Activated naive CD4-positive, alpha-beta T cell treated with anti-CD3 and anti-CD28 coated beads, Interleukin-2, amount 50 U/mL, for 24 hours (primary cell): ENCODE results near the gene PTPN23.

Source experiments
- H3K27ac Mint-ChIP-seq: one replicate; pipeline ENCODE4 v1.8.0; 2021; ENCODE audit warnings: mild to moderate bottlenecking, mixed read lengths
- H3K27me3 Mint-ChIP-seq: one replicate; pipeline ENCODE4 v1.8.0; 2021; ENCODE audit warnings: mixed read lengths
- H3K36me3 Mint-ChIP-seq: one replicate; pipeline ENCODE4 v1.8.0; 2021; ENCODE audit warnings: mixed read lengths
- H3K4me1 Mint-ChIP-seq: one replicate; pipeline ENCODE4 v1.8.0; 2021; ENCODE audit warnings: mixed read lengths
- H3K4me3 Mint-ChIP-seq: one replicate; pipeline ENCODE4 v1.8.0; 2021; ENCODE audit warnings: mild to moderate bottlenecking, mixed read lengths
- H3K9me3 Mint-ChIP-seq: one replicate; pipeline ENCODE4 v1.8.0; 2021; ENCODE audit warnings: mixed read lengths

PTPN23 gene, protein sequence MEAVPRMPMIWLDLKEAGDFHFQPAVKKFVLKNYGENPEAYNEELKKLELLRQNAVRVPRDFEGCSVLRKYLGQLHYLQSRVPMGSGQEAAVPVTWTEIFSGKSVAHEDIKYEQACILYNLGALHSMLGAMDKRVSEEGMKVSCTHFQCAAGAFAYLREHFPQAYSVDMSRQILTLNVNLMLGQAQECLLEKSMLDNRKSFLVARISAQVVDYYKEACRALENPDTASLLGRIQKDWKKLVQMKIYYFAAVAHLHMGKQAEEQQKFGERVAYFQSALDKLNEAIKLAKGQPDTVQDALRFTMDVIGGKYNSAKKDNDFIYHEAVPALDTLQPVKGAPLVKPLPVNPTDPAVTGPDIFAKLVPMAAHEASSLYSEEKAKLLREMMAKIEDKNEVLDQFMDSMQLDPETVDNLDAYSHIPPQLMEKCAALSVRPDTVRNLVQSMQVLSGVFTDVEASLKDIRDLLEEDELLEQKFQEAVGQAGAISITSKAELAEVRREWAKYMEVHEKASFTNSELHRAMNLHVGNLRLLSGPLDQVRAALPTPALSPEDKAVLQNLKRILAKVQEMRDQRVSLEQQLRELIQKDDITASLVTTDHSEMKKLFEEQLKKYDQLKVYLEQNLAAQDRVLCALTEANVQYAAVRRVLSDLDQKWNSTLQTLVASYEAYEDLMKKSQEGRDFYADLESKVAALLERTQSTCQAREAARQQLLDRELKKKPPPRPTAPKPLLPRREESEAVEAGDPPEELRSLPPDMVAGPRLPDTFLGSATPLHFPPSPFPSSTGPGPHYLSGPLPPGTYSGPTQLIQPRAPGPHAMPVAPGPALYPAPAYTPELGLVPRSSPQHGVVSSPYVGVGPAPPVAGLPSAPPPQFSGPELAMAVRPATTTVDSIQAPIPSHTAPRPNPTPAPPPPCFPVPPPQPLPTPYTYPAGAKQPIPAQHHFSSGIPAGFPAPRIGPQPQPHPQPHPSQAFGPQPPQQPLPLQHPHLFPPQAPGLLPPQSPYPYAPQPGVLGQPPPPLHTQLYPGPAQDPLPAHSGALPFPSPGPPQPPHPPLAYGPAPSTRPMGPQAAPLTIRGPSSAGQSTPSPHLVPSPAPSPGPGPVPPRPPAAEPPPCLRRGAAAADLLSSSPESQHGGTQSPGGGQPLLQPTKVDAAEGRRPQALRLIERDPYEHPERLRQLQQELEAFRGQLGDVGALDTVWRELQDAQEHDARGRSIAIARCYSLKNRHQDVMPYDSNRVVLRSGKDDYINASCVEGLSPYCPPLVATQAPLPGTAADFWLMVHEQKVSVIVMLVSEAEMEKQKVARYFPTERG (N-terminal part only)

DNA sequence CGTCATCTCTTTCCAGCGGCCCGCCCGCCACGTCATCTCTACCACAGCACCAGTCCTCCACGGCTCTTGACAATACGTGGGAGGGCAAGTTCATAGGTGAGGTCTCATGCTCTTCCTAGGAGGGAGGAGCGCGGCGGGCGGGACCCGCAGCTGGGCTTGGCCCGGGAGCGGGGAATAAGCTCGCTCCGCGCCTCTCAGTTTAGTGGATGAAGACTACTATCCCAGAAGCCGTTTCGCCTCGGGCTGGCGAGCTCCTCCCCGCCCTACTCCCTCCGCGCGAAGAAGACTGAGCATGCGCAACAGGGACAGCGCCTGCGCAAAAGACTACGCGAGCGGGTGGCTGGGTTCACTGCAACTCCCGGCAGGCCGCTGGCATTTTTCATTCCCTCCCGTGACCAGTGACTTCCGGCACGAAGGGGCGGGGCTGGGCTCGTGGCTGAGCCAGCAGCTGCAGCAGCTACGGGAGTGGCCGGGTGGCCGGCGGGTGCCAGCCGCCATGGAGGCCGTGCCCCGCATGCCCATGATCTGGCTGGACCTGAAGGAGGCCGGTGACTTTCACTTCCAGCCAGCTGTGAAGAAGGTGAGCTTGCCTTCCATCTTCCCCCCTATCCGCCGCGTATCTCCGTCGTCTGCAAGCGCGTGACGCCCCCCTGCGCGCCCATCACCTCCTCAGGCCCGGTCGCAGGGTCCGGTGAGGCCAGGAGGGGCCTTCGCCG lies at the start of gene PTPN23:
PTPN23 (plus strand) TSS at position 421 of the 716 bp plus-strand sequence; CDS start at position 497, 76 bp downstream.
- H3K27me3 Mint-ChIP-seq: no peaks in the 10 kb centered on the region
- H3K9me3 Mint-ChIP-seq: no peaks in the 10 kb centered on the region
- peak within 1 kb of the TSS; percentile 98 for H3K4me3 Mint-ChIP-seq
- H3K4me1 Mint-ChIP-seq: peaks cover 47% of the 10 kb centered on the region
- H3K27ac Mint-ChIP-seq: peak within 1 kb of the TSS; percentile 100
- peaks cover 6% of the 10 kb centered on the region for H3K36me3 Mint-ChIP-seq

DNA sequence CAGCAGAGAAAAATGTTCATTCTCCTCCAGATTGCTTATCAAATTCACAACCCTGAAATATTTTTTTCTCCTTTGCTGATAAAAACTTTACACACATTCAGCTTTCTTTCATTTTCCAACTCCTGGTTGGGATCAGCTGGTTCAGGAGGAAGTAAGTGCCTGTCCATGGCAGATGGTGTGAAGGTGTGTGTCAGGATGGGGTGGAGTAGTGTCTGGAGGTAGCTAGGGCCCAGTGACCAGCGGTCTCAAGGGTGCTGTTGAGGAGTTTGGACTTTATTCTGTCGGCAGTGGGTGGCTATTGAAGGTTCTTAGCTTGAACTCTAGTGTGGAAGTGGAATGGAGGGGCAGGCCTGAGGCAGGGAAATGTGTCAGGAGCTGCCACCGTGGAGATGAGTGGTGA lies 46.9 kb upstream of the PTPN23 start:
- Mint-ChIP-seq H3K4me1 (no peaks in the 10 kb centered on the region), H3K36me3 (peaks cover 18% of the 10 kb centered on the region), H3K27me3 (no peaks in the 10 kb centered on the region), H3K27ac (no peak overlapping the region), H3K9me3 (no peaks in the 10 kb centered on the region), H3K4me3 (no peak overlapping the region)

DNA sequence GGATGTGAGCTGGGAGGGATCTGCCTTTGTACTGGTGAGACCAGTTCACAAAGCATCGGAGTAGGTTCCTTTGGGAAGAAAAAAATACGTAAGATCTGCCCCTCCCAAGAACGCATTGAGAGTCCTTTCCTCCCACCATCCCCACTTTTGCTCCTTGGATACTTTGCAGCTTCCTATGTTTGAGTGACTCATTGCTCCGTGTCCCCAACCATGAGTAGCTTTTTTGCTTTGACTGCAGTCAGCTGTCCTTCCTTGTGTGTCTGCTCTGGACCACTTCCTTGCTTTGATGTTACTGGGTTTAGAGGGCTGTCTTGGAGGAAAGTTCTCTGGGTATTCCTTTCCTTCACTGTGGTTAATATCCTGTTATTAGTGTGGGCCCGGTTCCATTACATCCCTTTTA lies 43.2 kb upstream of the PTPN23 start:
- H3K27ac Mint-ChIP-seq: no peak overlapping the region
- no peaks in the 10 kb centered on the region for H3K9me3 Mint-ChIP-seq
- H3K4me3 Mint-ChIP-seq: no peak overlapping the region
- H3K27me3 Mint-ChIP-seq: no peaks in the 10 kb centered on the region
- H3K36me3 Mint-ChIP-seq: peaks cover 18% of the 10 kb centered on the region
- H3K4me1 Mint-ChIP-seq: no peaks in the 10 kb centered on the region

DNA sequence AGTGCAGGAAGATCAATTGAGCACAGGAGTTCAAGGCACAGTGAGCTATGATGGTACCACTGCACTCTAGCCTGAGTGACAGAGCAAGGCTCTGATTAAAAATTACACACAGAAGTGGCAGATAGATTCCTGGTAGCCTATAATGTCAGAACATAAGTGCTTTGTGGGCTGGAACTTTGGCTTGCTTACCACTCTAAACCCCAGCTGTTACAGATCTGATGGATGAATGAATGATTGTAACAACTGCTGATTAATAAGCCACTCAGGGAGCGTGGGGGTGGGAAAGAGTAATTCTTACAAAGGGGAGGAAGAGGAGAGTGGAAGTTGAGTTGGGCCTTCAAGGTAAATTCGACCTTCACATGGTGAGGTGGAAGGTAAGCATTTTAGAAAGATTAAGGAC lies 40.9 kb upstream of the PTPN23 start:
- Mint-ChIP-seq H3K4me3 (no peak overlapping the region), H3K9me3 (no peaks in the 10 kb centered on the region), H3K27ac (no peak overlapping the region), H3K27me3 (no peaks in the 10 kb centered on the region), H3K4me1 (no peaks in the 10 kb centered on the region), H3K36me3 (peaks cover 13% of the 10 kb centered on the region)

DNA sequence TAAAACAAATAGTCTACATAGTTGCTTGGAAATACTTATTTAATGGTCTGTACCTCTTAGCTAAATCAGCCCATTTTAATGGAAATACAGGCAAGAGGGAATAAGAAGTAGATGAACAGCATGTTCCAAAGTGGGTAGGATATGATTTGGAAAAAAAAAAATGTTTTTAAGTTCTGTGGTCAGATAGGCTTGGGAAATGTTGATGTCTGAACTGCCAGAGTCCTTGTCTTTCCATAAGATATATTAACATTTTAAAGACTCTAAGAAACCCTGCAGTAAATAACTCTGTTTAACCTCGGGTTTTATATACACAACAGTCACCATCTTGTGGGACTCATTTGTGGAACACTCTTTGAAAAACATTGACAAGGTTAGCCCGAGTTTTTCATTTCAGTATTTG lies 40.0 kb upstream of the PTPN23 start:
- peaks cover 5% of the 10 kb centered on the region for H3K4me1 Mint-ChIP-seq
- peaks cover 15% of the 10 kb centered on the region for H3K36me3 Mint-ChIP-seq
- no peaks in the 10 kb centered on the region for H3K9me3 Mint-ChIP-seq
- H3K27ac Mint-ChIP-seq: no peak overlapping the region
- H3K27me3 Mint-ChIP-seq: no peaks in the 10 kb centered on the region
- no peak overlapping the region for H3K4me3 Mint-ChIP-seq

DNA sequence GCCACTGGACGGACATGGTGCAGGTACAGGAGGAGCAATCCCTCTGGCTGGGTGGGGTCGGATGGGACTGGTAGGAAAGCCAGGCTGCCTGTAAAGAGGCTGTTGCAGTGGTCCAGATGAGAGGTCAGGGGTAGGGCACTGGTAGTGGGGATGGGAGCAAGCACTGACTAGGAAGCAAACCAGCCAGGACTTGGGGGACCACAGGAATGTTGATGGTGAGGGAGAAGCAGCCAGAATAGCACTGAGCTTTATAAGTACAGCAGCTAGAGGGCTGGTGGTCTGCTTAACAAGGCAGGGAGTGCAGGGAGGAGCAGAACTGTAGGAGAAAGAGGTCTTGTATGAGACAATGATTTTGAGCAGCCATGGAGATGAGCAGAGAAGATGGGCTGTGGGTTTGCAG lies 38.7 kb upstream of the PTPN23 start:
- peak overlapping the region; percentile 2 for H3K27ac Mint-ChIP-seq
- H3K9me3 Mint-ChIP-seq: no peaks in the 10 kb centered on the region
- peaks cover 10% of the 10 kb centered on the region for H3K36me3 Mint-ChIP-seq
- H3K4me1 Mint-ChIP-seq: peaks cover 6% of the 10 kb centered on the region
- H3K4me3 Mint-ChIP-seq: no peak overlapping the region
- H3K27me3 Mint-ChIP-seq: no peaks in the 10 kb centered on the region

DNA sequence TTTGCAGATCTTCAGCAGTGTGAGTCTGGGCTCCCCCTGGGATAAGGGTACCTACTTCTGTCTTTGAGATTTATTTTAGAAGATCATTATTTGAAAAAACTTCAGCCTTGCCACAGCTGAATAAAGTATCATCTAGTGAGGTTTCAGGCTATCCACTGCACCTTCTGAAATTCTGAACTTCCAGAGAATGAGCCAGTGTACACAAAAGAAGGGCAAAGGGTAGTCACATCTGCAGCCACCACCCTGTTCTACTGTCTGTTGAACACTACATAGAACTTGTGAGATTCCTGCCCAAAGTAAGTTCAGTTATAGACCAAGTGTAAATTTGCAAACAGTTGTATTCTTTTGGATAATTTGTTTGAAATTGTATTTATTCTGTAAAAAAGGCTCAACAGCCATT lies 38.0 kb upstream of the PTPN23 start:
- Mint-ChIP-seq H3K27ac (no peak overlapping the region), H3K4me3 (no peak overlapping the region), H3K36me3 (peaks cover 10% of the 10 kb centered on the region), H3K9me3 (no peaks in the 10 kb centered on the region), H3K27me3 (no peaks in the 10 kb centered on the region), H3K4me1 (peaks cover 6% of the 10 kb centered on the region)

DNA sequence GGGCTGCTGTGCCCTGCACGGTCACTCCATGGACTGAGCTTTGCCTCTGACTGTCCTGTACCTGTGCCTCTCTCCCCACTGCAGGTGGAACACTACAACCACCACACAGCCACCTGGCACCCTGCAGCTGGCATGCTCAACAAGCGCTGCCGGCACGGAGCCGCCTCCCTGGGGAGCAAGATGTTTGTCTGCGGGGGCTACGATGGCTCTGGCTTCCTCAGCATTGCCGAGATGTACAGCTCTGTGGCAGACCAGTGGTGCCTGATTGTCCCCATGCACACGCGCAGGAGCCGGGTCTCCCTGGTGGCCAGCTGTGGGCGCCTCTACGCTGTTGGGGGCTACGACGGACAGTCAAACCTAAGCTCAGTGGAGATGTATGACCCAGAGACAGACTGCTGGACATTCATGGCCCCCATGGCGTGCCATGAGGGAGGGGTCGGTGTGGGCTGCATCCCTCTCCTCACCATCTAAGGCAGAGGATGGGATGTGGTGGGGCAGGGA lies 37.3 kb upstream of the PTPN23 start:
- H3K36me3 Mint-ChIP-seq: peaks cover 6% of the 10 kb centered on the region

DNA sequence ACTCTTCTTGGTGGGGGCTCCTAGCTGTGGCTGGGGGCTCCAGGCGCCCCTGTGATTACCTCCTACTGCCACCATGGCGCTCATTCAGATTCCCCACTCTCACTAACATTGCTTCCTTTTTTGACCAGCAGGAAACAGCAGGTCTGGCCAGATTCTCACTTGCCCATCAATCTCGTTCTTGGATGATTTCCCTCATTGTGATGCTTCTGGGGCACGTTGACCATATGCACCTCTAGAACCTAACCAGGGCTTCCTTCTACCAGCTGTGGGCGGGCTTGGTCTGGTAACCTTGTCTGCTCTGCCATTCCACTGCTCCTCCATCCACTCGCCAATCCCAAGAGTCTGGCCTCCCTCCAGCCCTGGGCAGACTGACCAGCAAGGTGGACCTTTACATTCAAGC lies 35.9 kb upstream of the PTPN23 start:
- Mint-ChIP-seq H3K36me3 (peaks cover 6% of the 10 kb centered on the region), H3K27ac (no peak overlapping the region), H3K4me1 (peaks cover 6% of the 10 kb centered on the region), H3K4me3 (no peak overlapping the region), H3K27me3 (no peaks in the 10 kb centered on the region), H3K9me3 (no peaks in the 10 kb centered on the region)

More for the DNA sequence above, 37.3 kb upstream of the PTPN23 start:
- H3K9me3 Mint-ChIP-seq: no peaks in the 10 kb centered on the region
- no peaks in the 10 kb centered on the region for H3K27me3 Mint-ChIP-seq
- no peak overlapping the region for H3K4me3 Mint-ChIP-seq
- no peak overlapping the region for H3K27ac Mint-ChIP-seq
- H3K4me1 Mint-ChIP-seq: peaks cover 6% of the 10 kb centered on the region

DNA sequence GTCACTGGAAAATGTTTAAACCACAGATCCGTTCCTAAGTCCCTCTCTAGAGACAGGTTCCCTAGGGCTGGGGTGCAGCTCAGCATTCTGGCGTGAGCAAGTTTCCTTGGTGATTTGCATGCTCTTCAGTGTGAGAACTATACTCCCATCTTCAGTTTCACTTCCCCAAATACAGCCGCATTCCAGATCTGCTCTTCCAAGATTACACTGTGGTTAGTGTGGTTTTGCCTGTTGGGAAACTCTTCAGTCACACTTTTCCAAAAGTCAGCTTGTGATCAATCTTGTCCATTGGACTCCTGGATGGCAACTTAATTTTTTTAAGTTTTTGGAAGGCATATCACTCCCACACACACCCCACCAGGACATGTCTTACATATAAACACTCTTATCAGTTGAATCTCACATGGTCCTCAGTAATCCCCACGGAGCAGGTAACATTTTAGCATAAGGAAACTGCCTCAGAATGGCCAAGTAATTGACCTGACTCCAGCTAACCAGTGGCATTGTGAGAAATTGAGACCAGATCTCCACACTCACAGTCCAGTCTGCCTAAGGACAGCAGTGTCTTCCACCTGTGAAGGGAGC lies 33.5 kb upstream of the PTPN23 start:
- no peaks in the 10 kb centered on the region for H3K27me3 Mint-ChIP-seq
- peaks cover 6% of the 10 kb centered on the region for H3K4me1 Mint-ChIP-seq
- H3K4me3 Mint-ChIP-seq: no peak overlapping the region
- H3K27ac Mint-ChIP-seq: no peak overlapping the region
- peaks cover 4% of the 10 kb centered on the region for H3K36me3 Mint-ChIP-seq
- H3K9me3 Mint-ChIP-seq: no peaks in the 10 kb centered on the region

DNA sequence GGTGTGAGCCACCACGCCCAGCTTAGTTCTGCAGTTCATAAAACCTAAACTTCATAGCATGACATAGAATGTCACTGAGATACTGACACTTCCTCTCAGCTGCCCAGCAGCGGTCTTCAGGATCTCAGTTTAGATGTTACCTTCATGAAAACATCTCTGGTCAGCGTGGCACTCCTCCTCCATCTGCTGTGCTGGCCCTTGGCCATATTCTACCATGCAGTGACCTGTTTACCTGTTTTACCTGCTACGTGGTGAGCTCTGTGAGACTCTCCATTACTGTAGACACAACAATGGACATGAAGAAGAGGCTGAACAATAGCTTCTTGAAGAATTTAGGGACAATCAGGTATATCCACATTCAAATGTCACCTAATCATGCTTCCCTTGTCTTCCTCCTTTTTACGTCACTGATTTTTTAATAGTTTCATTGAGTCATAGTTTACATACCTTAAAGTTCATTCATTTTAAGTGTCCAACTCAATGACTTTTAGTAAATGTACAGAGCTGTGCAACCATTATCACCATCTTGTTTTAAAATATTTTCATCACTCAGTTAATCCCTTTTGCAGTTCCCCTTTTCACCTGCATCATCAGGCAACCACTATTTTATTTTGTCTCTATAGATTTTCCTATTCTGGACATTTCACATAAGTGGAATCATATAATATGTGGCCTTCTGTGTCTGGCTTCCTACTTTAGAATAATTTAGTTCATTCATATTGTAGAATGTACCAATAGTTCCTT lies 32.2 kb upstream of the PTPN23 start:
- no peak overlapping the region for H3K27ac Mint-ChIP-seq
- peaks cover 4% of the 10 kb centered on the region for H3K36me3 Mint-ChIP-seq
- H3K4me3 Mint-ChIP-seq: no peak overlapping the region
- H3K9me3 Mint-ChIP-seq: no peaks in the 10 kb centered on the region
- H3K27me3 Mint-ChIP-seq: no peaks in the 10 kb centered on the region
- H3K4me1 Mint-ChIP-seq: peaks cover 6% of the 10 kb centered on the region

DNA sequence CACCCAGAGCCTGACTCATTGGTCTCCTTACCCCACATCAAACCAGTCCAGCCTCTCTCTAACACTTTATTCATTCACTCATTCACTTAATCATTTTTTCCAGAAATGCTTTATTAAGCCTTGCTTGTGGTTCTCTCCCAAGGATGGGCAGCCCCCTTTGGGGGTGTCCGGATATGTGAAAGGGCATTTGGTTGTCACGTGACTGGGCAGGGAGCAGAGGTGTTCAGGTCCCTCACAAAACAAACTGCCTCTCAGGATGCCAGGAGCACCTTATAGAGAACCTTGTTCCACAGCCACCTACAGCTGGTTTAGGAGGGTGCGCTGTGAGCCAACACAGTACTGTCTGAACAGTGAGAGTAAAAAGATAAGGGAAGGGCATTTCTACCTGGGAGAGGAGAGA lies 25.8 kb upstream of the PTPN23 start:
- peaks cover 1% of the 10 kb centered on the region for H3K9me3 Mint-ChIP-seq
- H3K4me1 Mint-ChIP-seq: peaks cover under 1% of the 10 kb centered on the region
- H3K27ac Mint-ChIP-seq: no peak overlapping the region
- H3K4me3 Mint-ChIP-seq: no peak overlapping the region
- H3K36me3 Mint-ChIP-seq: peaks cover 5% of the 10 kb centered on the region
- H3K27me3 Mint-ChIP-seq: no peaks in the 10 kb centered on the region

DNA sequence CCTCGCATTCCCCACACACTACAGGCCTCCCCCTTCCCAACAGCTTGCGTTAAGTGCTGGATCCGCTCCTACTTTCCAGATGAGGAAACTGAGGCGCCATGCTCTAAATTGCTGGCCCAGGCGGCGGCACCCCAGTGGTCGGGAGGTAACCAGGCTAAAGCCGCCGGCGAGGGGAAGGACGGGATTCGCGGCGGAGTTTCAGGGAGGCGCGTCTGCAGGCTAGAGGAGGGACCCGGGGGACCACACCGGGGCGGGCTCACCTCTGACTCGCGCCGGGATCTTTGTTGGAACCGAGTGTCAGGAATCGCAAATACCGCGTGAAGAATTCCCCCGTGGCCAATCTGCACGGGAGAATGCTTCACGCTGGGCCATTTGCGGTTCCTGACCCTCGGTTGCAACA lies 24.6 kb upstream of the PTPN23 start:
- Mint-ChIP-seq H3K4me1 (peaks cover 6% of the 10 kb centered on the region), H3K36me3 (peaks cover 10% of the 10 kb centered on the region), H3K9me3 (peaks cover 6% of the 10 kb centered on the region), H3K27ac (no peak overlapping the region), H3K4me3 (no peak overlapping the region), H3K27me3 (peaks cover 2% of the 10 kb centered on the region)

DNA sequence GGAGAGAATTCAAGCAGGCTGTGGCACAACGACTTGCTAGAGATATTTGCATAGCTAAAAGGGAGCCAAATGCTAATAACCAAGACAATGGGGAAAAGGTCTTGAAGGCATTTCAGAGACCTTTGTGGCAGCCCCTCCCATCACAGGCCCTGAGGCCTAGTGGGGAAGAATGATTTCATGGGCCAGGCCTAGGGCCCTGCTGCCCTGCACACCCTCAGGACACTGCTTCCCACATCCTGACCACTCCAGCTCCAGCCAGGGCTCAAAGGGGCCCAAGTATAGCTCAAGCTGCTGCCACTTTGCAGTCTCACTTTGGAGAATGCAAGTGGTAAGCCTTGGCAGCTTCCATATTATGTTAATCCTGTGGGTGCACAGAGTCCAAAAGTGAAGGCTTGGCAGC lies 21.5 kb upstream of the PTPN23 start:
- Mint-ChIP-seq H3K4me3 (no peak overlapping the region), H3K9me3 (peaks cover 11% of the 10 kb centered on the region), H3K4me1 (peaks cover 22% of the 10 kb centered on the region), H3K27me3 (peaks cover 2% of the 10 kb centered on the region), H3K27ac (no peak overlapping the region), H3K36me3 (peaks cover 15% of the 10 kb centered on the region)
